ENCODE results near the gene ABHD16A. TPM values are rescaled to one million over a fixed set of nuclear protein-coding genes. Genes with fewer than 3 reads are reported as not detected.

ABHD16A gene
- total and polyA plus RNA-seq, 2 of the 13 experiments (the other 11 are each of a cell fraction or from before 2014, with no cell fraction given): 43.5 to 45.4 TPM

DNA sequence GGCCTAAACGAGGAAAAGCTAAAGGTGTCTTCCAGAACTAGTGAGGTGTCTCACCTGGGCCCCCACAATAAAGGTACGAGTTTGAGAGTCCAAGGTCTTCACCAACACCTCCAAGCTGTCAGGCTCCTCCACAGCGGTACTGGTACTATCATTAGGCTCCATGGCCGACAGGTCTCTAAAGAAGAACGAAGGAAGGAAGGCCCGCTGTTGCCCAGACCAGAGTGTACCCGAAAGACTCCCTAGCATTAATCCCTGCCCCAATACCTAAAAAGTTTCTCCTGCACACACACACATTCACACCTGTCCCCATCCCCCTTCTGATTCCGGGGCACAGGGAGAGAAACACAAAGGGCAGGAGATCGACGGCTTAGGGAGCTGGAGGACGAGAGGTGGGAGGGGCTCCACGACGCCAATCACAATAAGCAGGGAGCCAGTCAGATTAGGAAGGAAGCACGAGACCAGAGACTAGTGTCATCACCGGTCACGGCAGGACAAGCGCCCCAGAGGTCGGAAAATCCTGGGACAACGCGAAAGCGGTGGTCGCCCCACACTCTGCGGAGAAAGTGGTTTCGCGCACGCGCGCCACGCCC lies 51.4 kb downstream of the ABHD16A start:
- Histone ChIP-seq H3K27ac (ENCODE audit: extremely low read length, insufficient read depth, low read length) (peak overlapping the region; percentile 96), H3K79me2 (ENCODE audit: insufficient read depth, low read length) (peaks cover 54% of the 10 kb centered on the region), H2AFZ (ENCODE audit: low read length) (no peak overlapping the region), H3K4me1 (ENCODE audit: insufficient read depth, low read length) (peaks cover 56% of the 10 kb centered on the region), H3K4me3 (replicated peaks in 1 of 3; ENCODE audit: insufficient read depth in 1 of 3, low read depth in 2 of 3, low read length in 3 of 3) (peak overlapping the region; percentile 73 to 88 (median 77)), H4K20me1 (ENCODE audit: insufficient read depth, low read length) (no peaks in the 10 kb centered on the region), H3K9ac (ENCODE audit: insufficient read depth, low read depth, low read length) (peak overlapping the region; percentile 91), H3K27me3 (ENCODE audit: control insufficient read depth in 1 of 2, insufficient read depth in 2 of 2, low read length in 2 of 2) (no peaks in the 10 kb centered on the region; a peak in 2 of 5 replicates), H3K4me2 (ENCODE audit: low read depth, low read length) (peak overlapping the region; percentile 100), H3K36me3 (replicated peaks in 1 of 2; ENCODE audit: control insufficient read depth in 1 of 2, insufficient read depth in 2 of 2, low read length in 2 of 2) (peaks cover 18 to 40% of the 10 kb centered on the region in 2 experiments), H3K9me3 (ENCODE audit: low read length) (no peaks in the 10 kb centered on the region)
- in situ Hi-C loops (cut with HindIII; ENCODE audit: extremely low pct_ligation_motif_present, low pct_unique_long_range_greater_than_20kb) (no loop called here), intact Hi-C loops (cut with micrococcal nuclease; ENCODE audit: unreplicated experiment) (loop anchor here (1.0 to 10.0 kb wide), 3 partner anchors 9 to 107 kb away; partner anchors contain the start of genes ATP6V1G2, C6orf47, DDX39B and NFKBIL1)
- ATAC-seq (peak; percentile 49), DNase-seq (ENCODE audit: low spot score) (peak; percentile 89), FAIRE-seq (peak; percentile 15)
- 11% methylated on average over 15 of the region's 29 CpGs for WGBS (ENCODE audit: low lambda C conversion rate)
- CTCF ChIA-PET (ENCODE audit: low intra/inter-chr PET ratio, low total read pairs): no interaction called here
- POLR2A ChIA-PET: interaction anchor here (0.6 to 8.0 kb wide), 34 partner anchors 8 to 1320 kb away, joined by 3 to 438 read pairs (median 6); partner anchors contain the start of genes ABHD16A, AIF1, ATP6V1G2 and C6orf47
- TSS peak; percentile 61 for BruUV-seq (replicated peaks)
- 0 out of 2 replicates have a peak, but pooled peaks have one; percentile 36 for TF ChIP-seq NFKB2 (CRISPR knock-in tag; IDR thresholded peaks at IDR 0.05; ENCODE audit: borderline replicate concordance)
- TF ChIP-seq ZNF30 (CRISPR knock-in tag; IDR thresholded peaks at IDR 0.05): peak; percentile 86; the same call in 1 of the 2 replicates
- peak; percentile 88 for TF ChIP-seq BHLHE40 (IDR thresholded peaks at IDR 0.05; ENCODE audit: low read length)
- TF ChIP-seq CEBPG (CRISPR knock-in tag; IDR thresholded peaks at IDR 0.05): peak; percentile 8; the same call in 1 of the 2 replicates
- TF ChIP-seq, protein P1, sequence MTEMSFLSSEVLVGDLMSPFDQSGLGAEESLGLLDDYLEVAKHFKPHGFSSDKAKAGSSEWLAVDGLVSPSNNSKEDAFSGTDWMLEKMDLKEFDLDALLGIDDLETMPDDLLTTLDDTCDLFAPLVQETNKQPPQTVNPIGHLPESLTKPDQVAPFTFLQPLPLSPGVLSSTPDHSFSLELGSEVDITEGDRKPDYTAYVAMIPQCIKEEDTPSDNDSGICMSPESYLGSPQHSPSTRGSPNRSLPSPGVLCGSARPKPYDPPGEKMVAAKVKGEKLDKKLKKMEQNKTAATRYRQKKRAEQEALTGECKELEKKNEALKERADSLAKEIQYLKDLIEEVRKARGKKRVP (CRISPR knock-in tag; IDR thresholded peaks at IDR 0.05): peak in 1 of 2 experiments; percentile 4; a peak in 2 of 4 replicates
- TF ChIP-seq, protein P2, sequence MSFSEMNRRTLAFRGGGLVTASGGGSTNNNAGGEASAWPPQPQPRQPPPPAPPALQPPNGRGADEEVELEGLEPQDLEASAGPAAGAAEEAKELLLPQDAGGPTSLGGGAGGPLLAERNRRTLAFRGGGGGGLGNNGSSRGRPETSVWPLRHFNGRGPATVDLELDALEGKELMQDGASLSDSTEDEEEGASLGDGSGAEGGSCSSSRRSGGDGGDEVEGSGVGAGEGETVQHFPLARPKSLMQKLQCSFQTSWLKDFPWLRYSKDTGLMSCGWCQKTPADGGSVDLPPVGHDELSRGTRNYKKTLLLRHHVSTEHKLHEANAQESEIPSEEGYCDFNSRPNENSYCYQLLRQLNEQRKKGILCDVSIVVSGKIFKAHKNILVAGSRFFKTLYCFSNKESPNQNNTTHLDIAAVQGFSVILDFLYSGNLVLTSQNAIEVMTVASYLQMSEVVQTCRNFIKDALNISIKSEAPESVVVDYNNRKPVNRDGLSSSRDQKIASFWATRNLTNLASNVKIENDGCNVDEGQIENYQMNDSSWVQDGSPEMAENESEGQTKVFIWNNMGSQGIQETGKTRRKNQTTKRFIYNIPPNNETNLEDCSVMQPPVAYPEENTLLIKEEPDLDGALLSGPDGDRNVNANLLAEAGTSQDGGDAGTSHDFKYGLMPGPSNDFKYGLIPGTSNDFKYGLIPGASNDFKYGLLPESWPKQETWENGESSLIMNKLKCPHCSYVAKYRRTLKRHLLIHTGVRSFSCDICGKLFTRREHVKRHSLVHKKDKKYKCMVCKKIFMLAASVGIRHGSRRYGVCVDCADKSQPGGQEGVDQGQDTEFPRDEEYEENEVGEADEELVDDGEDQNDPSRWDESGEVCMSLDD (CRISPR knock-in tag; IDR thresholded peaks at IDR 0.05; ENCODE audit: borderline replicate concordance): no peak
- TF ChIP-seq ZNF558 (CRISPR knock-in tag; IDR thresholded peaks at IDR 0.05; ENCODE audit: borderline replicate concordance): no peak
- 0 out of 2 replicates have a peak, but pooled peaks have one; percentile 57 for TF ChIP-seq ZIK1 (CRISPR knock-in tag; IDR thresholded peaks at IDR 0.05; ENCODE audit: borderline replicate concordance, low read depth)
- TF ChIP-seq SMC3 (IDR thresholded peaks at IDR 0.05; ENCODE audit: low read length): peak; percentile 6; the same call in 1 of the 2 replicates
- TF ChIP-seq, protein P3, sequence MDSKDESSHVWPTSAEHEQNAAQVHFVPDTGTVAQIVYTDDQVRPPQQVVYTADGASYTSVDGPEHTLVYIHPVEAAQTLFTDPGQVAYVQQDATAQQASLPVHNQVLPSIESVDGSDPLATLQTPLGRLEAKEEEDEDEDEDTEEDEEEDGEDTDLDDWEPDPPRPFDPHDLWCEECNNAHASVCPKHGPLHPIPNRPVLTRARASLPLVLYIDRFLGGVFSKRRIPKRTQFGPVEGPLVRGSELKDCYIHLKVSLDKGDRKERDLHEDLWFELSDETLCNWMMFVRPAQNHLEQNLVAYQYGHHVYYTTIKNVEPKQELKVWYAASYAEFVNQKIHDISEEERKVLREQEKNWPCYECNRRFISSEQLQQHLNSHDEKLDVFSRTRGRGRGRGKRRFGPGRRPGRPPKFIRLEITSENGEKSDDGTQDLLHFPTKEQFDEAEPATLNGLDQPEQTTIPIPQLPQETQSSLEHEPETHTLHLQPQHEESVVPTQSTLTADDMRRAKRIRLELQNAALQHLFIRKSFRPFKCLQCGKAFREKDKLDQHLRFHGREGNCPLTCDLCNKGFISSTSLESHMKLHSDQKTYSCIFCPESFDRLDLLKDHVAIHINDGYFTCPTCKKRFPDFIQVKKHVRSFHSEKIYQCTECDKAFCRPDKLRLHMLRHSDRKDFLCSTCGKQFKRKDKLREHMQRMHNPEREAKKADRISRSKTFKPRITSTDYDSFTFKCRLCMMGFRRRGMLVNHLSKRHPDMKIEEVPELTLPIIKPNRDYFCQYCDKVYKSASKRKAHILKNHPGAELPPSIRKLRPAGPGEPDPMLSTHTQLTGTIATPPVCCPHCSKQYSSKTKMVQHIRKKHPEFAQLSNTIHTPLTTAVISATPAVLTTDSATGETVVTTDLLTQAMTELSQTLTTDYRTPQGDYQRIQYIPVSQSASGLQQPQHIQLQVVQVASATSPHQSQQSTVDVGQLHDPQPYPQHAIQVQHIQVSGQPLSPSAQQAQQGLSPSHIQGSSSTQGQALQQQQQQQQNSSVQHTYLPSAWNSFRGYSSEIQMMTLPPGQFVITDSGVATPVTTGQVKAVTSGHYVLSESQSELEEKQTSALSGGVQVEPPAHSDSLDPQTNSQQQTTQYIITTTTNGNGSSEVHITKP (CRISPR knock-in tag; IDR thresholded peaks at IDR 0.05; ENCODE audit: low read depth): 0 out of 2 replicates have a peak, but pooled peaks have one; percentile 58
- TF ChIP-seq ZNF678 (CRISPR knock-in tag; IDR thresholded peaks at IDR 0.05): no peak
- TF ChIP-seq ZNF776 (CRISPR knock-in tag; IDR thresholded peaks at IDR 0.05): peak; percentile 1; the same call in 1 of the 2 replicates
- no peak for TF ChIP-seq ZNF850 (CRISPR knock-in tag; conservative IDR thresholded peaks at IDR 0.05)
- TF ChIP-seq MXI1 (IDR thresholded peaks at IDR 0.05; ENCODE audit: borderline replicate concordance, low read depth, low read length): peak; percentile 55; the same call in 2 of the 3 replicates
